ENCODE results near the gene C20orf173. TPM values are rescaled to one million over a fixed set of nuclear protein-coding genes. Genes with fewer than 3 reads are reported as not detected.

C20orf173 gene
- polyA plus RNA-seq, 1 of the 3 experiments (the other 2 are of a cell fraction), result not detected

- ChIA-PET POLR2A (no interaction called here), CTCF (no interaction called here)
Observed at GRCh38 chr20:35556871-35557270, 27.4 kb upstream of the C20orf173 start.

DNA sequence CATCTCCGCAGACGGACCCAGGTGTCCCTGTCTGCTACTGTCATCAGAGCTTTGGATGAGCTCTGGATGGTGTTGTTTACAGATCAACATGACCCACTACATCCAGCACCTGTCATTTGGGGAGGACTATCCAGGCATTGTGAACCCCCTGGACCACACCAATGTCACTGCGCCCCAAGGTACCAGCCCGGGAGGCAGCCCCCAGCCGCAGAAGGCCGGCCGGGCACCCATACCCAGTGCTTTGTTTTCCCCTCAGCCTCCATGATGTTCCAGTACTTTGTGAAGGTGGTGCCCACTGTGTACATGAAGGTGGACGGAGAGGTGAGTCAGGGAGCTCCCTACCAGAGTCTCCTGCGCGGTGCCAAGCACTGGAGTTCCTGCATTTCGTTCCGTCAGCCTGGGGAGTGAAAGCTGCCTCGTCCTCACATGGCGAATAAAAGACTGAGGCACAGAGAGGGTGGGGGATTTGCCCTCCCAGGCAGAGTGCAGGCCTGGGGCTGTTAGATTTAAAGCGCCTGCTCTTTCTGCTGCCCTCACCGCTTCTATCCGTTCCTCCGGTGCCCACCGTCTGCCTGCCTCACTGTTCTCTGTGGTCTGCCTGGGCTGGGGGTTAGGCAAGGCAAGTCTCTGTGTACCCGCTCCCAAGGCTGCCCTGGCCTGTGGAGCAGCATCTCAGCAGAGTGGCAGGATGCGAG, 26.6 kb upstream of the C20orf173 start:
- Histone ChIP-seq H3K4me1 (ENCODE audit: control insufficient read depth in 1 of 2, insufficient read depth in 2 of 2, low read depth in 1 of 2, low read length in 1 of 2) (no peaks in the 10 kb centered on the region; a peak in 1 of 4 replicates), H3K4me2 (no peak overlapping the region), H3K4me3 (ENCODE audit: low read depth in 2 of 2, low read length in 1 of 2) (no peak overlapping the region), H4K20me1 (ENCODE audit: insufficient read depth) (no peaks in the 10 kb centered on the region), H2AFZ (ENCODE audit: low read depth) (no peak overlapping the region), H3K36me3 (replicated peaks in 1 of 2; ENCODE audit: control insufficient read depth in 1 of 2, insufficient read depth in 2 of 2, low read length in 1 of 2) (peaks cover 0 to 53% of the 10 kb centered on the region in 2 experiments), H3K9ac (no peak overlapping the region), H3K27ac (ENCODE audit: low read depth in 2 of 2, low read length in 1 of 2) (no peak overlapping the region), H3K9me3 (no peaks in the 10 kb centered on the region), H3K27me3 (ENCODE audit: insufficient read depth) (no peaks in the 10 kb centered on the region), H3F3A (replicated peaks; ENCODE audit: insufficient read depth) (no peaks in the 10 kb centered on the region), H3K9me2 (no peaks in the 10 kb centered on the region), H3K79me2 (ENCODE audit: insufficient read depth) (no peaks in the 10 kb centered on the region)
- 98% methylated on average over 16 of the region's 21 CpGs for WGBS (ENCODE audit: low lambda C conversion rate)
- DNase-seq, result no peak
- ChIA-PET CTCF (interaction anchor here (0.7 kb wide), 1 partner anchor 11 kb away, joined by 3 read pairs; no protein-coding TSS in a partner anchor), POLR2A (no interaction called here)
- TF ChIP-seq TAF1 (IDR thresholded peaks at IDR 0.05; ENCODE audit: borderline replicate concordance, low read depth, low read length) (no peak), TCF12 (IDR thresholded peaks at IDR 0.05) (no peak), IRF3 (IDR thresholded peaks at IDR 0.05; ENCODE audit: low read depth, low read length) (no peak), RXRA (IDR thresholded peaks at IDR 0.05; ENCODE audit: borderline replicate concordance, low read depth) (no peak), ELF1 (IDR thresholded peaks at IDR 0.05) (no peak), GABPA (IDR thresholded peaks at IDR 0.05; ENCODE audit: low read depth) (no peak), RCOR1 (IDR thresholded peaks at IDR 0.05; ENCODE audit: low read length) (no peak), FOXJ3 (CRISPR knock-in tag; IDR thresholded peaks at IDR 0.05) (no peak), MEF2A (IDR thresholded peaks at IDR 0.05; ENCODE audit: borderline replicate concordance, low read depth) (no peak), YY1 (IDR thresholded peaks at IDR 0.05; ENCODE audit: low read depth) (no peak), FOXM1 (IDR thresholded peaks at IDR 0.05; ENCODE audit: low read depth) (no peak)

More at GRCh38 chr20:35556871-35557270, 27.4 kb upstream of the C20orf173 start:
- Histone ChIP-seq H3K4me3 (ENCODE audit: low read depth in 2 of 2, low read length in 1 of 2) (no peak overlapping the region), H3K4me2 (no peak overlapping the region), H4K20me1 (ENCODE audit: insufficient read depth) (no peaks in the 10 kb centered on the region), H3K36me3 (replicated peaks in 1 of 2; ENCODE audit: control insufficient read depth in 1 of 2, insufficient read depth in 2 of 2, low read length in 1 of 2) (peaks cover 0 to 46% of the 10 kb centered on the region in 2 experiments), H3K27ac (ENCODE audit: low read depth in 2 of 2, low read length in 1 of 2) (no peak overlapping the region), H3F3A (replicated peaks; ENCODE audit: insufficient read depth) (peaks cover 5% of the 10 kb centered on the region), H3K9me3 (no peaks in the 10 kb centered on the region), H3K27me3 (ENCODE audit: insufficient read depth) (no peaks in the 10 kb centered on the region), H3K9me2 (no peaks in the 10 kb centered on the region), H2AFZ (ENCODE audit: low read depth) (no peak overlapping the region), H3K79me2 (ENCODE audit: insufficient read depth) (no peaks in the 10 kb centered on the region), H3K4me1 (ENCODE audit: control insufficient read depth in 1 of 2, insufficient read depth in 2 of 2, low read depth in 1 of 2, low read length in 1 of 2) (no peaks in the 10 kb centered on the region; a peak in 1 of 4 replicates), H3K9ac (no peak overlapping the region)
- 100% methylated on average over 7 of the region's 8 CpGs for WGBS (ENCODE audit: low lambda C conversion rate)
- DNase-seq, result no peak
- no peak for TF ChIP-seq TEAD4 (IDR thresholded peaks at IDR 0.05; ENCODE audit: borderline replicate concordance, insufficient read depth)
- TF ChIP-seq TAF1 (IDR thresholded peaks at IDR 0.05; ENCODE audit: borderline replicate concordance, low read depth, low read length), result no peak
- no peak for TF ChIP-seq SIN3A (IDR thresholded peaks at IDR 0.05; ENCODE audit: borderline replicate concordance, low read depth, low read length)
- TF ChIP-seq JUND (IDR thresholded peaks at IDR 0.05), result no peak
- no peak for TF ChIP-seq POLR2AphosphoS5 (IDR thresholded peaks at IDR 0.05; ENCODE audit: low read depth, low read length)
- TF ChIP-seq, protein P1, sequence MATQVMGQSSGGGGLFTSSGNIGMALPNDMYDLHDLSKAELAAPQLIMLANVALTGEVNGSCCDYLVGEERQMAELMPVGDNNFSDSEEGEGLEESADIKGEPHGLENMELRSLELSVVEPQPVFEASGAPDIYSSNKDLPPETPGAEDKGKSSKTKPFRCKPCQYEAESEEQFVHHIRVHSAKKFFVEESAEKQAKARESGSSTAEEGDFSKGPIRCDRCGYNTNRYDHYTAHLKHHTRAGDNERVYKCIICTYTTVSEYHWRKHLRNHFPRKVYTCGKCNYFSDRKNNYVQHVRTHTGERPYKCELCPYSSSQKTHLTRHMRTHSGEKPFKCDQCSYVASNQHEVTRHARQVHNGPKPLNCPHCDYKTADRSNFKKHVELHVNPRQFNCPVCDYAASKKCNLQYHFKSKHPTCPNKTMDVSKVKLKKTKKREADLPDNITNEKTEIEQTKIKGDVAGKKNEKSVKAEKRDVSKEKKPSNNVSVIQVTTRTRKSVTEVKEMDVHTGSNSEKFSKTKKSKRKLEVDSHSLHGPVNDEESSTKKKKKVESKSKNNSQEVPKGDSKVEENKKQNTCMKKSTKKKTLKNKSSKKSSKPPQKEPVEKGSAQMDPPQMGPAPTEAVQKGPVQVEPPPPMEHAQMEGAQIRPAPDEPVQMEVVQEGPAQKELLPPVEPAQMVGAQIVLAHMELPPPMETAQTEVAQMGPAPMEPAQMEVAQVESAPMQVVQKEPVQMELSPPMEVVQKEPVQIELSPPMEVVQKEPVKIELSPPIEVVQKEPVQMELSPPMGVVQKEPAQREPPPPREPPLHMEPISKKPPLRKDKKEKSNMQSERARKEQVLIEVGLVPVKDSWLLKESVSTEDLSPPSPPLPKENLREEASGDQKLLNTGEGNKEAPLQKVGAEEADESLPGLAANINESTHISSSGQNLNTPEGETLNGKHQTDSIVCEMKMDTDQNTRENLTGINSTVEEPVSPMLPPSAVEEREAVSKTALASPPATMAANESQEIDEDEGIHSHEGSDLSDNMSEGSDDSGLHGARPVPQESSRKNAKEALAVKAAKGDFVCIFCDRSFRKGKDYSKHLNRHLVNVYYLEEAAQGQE (IDR thresholded peaks at IDR 0.05; ENCODE audit: low read depth, low read length), result no peak
- no peak for TF ChIP-seq SMC3 (IDR thresholded peaks at IDR 0.05; ENCODE audit: low read depth, low read length)
- TF ChIP-seq USF1 (IDR thresholded peaks at IDR 0.05; ENCODE audit: borderline replicate concordance, low read depth), result no peak
